CD14-positive monocyte (primary cell): ENCODE measurements around the gene HSBP1L1. TPM values are rescaled to one million over a fixed set of nuclear protein-coding genes. Genes with fewer than 3 reads are reported as not detected.

Source experiments
- DNase-seq, 3 donors: peaks; one replicate each; pipeline ENCODE4 v3.0.0-alpha.2; 2011 to 2022
- H2AFZ ChIP-seq: 2 replicates; pipeline ENCODE4 v1.6.0; 2012; ENCODE audit warnings: mild to moderate bottlenecking, low read depth, low read length, inconsistent platforms; ENCODE audit not compliant: insufficient read depth, poor library complexity, severe bottlenecking
- H3K27ac ChIP-seq, 2 donors: 1 replicate in 1 of 2; 2 replicates in 1 of 2; pipeline ENCODE4 v1.5.1; 2012 to 2013; ENCODE audit warnings: low read length in 2 of 2, control low read depth in 1 of 2, inconsistent platforms in 1 of 2, low read depth in 1 of 2, mild to moderate bottlenecking in 1 of 2
- H3K27me3 ChIP-seq, 2 donors: one replicate each; pipeline versions ENCODE4 v1.6.0 to v1.6.1; 2011 to 2013; ENCODE audit warnings: low read length in 2 of 2; ENCODE audit not compliant: control insufficient read depth in 2 of 2, insufficient read depth in 2 of 2
- H3K36me3 ChIP-seq, 2 donors: replicated peaks in 1 of 2; 1 replicate in 1 of 2; 2 replicates in 1 of 2; pipeline versions ENCODE4 v1.5.1 to v1.6.1; 2012 to 2013; ENCODE audit warnings: low read length in 2 of 2, control low read depth in 1 of 2, inconsistent platforms in 1 of 2, mild to moderate bottlenecking in 1 of 2; ENCODE audit not compliant: insufficient read depth in 2 of 2, control insufficient read depth in 1 of 2
- H3K4me1 ChIP-seq, 2 donors: 1 replicate in 1 of 2; 2 replicates in 1 of 2; pipeline versions ENCODE4 v1.5.1 to v1.6.1; 2012 to 2013; ENCODE audit warnings: low read length in 2 of 2, control low read depth in 1 of 2, inconsistent platforms in 1 of 2, mild to moderate bottlenecking in 1 of 2, moderate library complexity in 1 of 2; ENCODE audit not compliant: insufficient read depth in 2 of 2, control insufficient read depth in 1 of 2
- H3K4me2 ChIP-seq: replicated peaks from 2 replicates; pipeline ENCODE3; 2012; ENCODE audit warnings: low read length, moderate library complexity, mild to moderate bottlenecking; ENCODE audit not compliant: poor library complexity, severe bottlenecking; ENCODE audit errors: extremely low read depth
- H3K4me3 ChIP-seq, 3 experiments: fragments of 200-600 bp in 1 of 3; sonication (generic) in 1 of 3; replicated peaks in 1 of 3; 1 replicate in 2 of 3; 2 replicates in 1 of 3; pipeline ENCODE4 v1.5.1; 2011 to 2013; ENCODE audit warnings: low read length in 3 of 3, mild to moderate bottlenecking in 3 of 3, control low read depth in 2 of 3, low read depth in 2 of 3, inconsistent platforms in 1 of 3, moderate library complexity in 1 of 3
- H3K79me2 ChIP-seq: 2 replicates; pipeline ENCODE4 v1.6.0; 2012; ENCODE audit warnings: mild to moderate bottlenecking, control low read depth, inconsistent platforms, low read length, moderate library complexity; ENCODE audit not compliant: insufficient read depth
- H3K9ac ChIP-seq: 2 replicates; pipeline ENCODE4 v1.6.0; 2017; ENCODE audit warnings: low read length, mild to moderate bottlenecking; ENCODE audit not compliant: insufficient read depth, poor library complexity, severe bottlenecking
- H3K9me3 ChIP-seq, 2 donors: replicated peaks in 1 of 2; 1 replicate in 1 of 2; 2 replicates in 1 of 2; pipeline versions ENCODE4 v1.5.1 to v1.6.1; 2012 to 2013; ENCODE audit warnings: low read length in 2 of 2, control low read depth in 1 of 2; ENCODE audit not compliant: control insufficient read depth in 1 of 2, insufficient read depth in 1 of 2
- H4K20me1 ChIP-seq: 2 replicates; pipeline ENCODE4 v1.6.0; 2012; ENCODE audit warnings: mild to moderate bottlenecking, low read length, control low read depth, moderate library complexity; ENCODE audit not compliant: insufficient read depth
- H3K27ac Mint-ChIP-seq, 7 donors: one replicate each; pipeline ENCODE4 v1.8.0; 2020; ENCODE audit warnings: mild to moderate bottlenecking in 7 of 7, mixed read lengths in 7 of 7, moderate library complexity in 6 of 7, inconsistent platforms in 2 of 7
- H3K27me3 Mint-ChIP-seq, 3 donors: one replicate each; pipeline ENCODE4 v1.8.0; 2021 to 2022; ENCODE audit warnings: low read depth in 3 of 3, mild to moderate bottlenecking in 3 of 3, mixed read lengths in 3 of 3, moderate library complexity in 3 of 3, inconsistent platforms in 1 of 3
- H3K36me3 Mint-ChIP-seq, 2 donors: one replicate each; pipeline ENCODE4 v1.8.0; 2020; ENCODE audit warnings: mixed read lengths in 2 of 2, inconsistent platforms in 1 of 2, mild to moderate bottlenecking in 1 of 2
- H3K4me1 Mint-ChIP-seq: one replicate; pipeline ENCODE4 v1.8.0; 2020; ENCODE audit warnings: mild to moderate bottlenecking, mixed read lengths
- H3K4me3 Mint-ChIP-seq, 2 donors: one replicate each; pipeline ENCODE4 v1.8.0; 2020; ENCODE audit warnings: mild to moderate bottlenecking in 2 of 2, mixed read lengths in 2 of 2, moderate library complexity in 1 of 2
- H3K9me3 Mint-ChIP-seq, 7 donors: one replicate each; pipeline ENCODE4 v1.8.0; 2020 to 2022; ENCODE audit warnings: mixed read lengths in 7 of 7, mild to moderate bottlenecking in 6 of 7, moderate library complexity in 6 of 7, inconsistent platforms in 2 of 7
- WGBS: methylation state at CpG from one replicate; pipeline ENCODE4 v1.1.5; 2013; ENCODE audit warnings: missing lambda C conversion rate; ENCODE audit not compliant: insufficient coverage; 5-methylcytosine and 5-hydroxymethylcytosine counted together
- intact Hi-C, 2 donors: fragments of 100-400 bp; cut with micrococcal nuclease; formaldehyde crosslinking; loops; one replicate each; pipeline versions ENCODE4 v1.15.0 to v1.15.1; 2023
- polyA plus RNA-seq, 3 donors: library from polyadenylated mRNA; depleted of rRNA in 1 of 3; unstranded in 2 of 3; stranded (reverse) in 1 of 3; fragments of 300-500 nt in 2 of 3; fragments of >200 nt in 1 of 3; fragmentation: Illumina TruSeq in 2 of 3; gene quantifications; 1 replicate in 2 of 3; 2 replicates in 1 of 3; pipeline ENCODE4 v1.2.3, GENCODE V29; 2012 to 2021
- TF ChIP-seq, protein P1 (sequence below): fragments of 200-600 bp; IDR thresholded peaks from one replicate; pipeline ENCODE4 v1.8.0; 2022; ENCODE audit warnings: antibody characterized with exemption, mild to moderate bottlenecking

The HSBP1L1 gene
- polyA plus RNA-seq, 3 donors: 2.5 to 13.2 (median 10.8) TPM

GRCh38 chr18:79916128-79916494 lies 48.3 kb upstream of the HSBP1L1 start:
- H3K4me3 Mint-ChIP-seq: no peak overlapping the region
- no peak for DNase-seq
- intact Hi-C loops: no loop called here

GRCh38 chr18:79916546-79917168 lies 47.8 kb upstream of the HSBP1L1 start:
- intact Hi-C loops: no loop called here
- Mint-ChIP-seq H3K9me3 (peaks cover 35 to 62% (median 45%) of the 10 kb centered on the region in 7 donors), H3K27ac (peak overlapping the region in 2 of 7 donors; percentile 8 to 35), H3K4me1 (no peaks in the 10 kb centered on the region), H3K27me3 (peaks cover 0 to 1% (median 0%) of the 10 kb centered on the region in 3 donors), H3K4me3 (no peak overlapping the region), H3K36me3 (peaks cover 62 to 76% of the 10 kb centered on the region in 2 donors)
- no peak for DNase-seq
- H2AFZ ChIP-seq: no peak overlapping the region
- H3K27me3 ChIP-seq: no peaks in the 10 kb centered on the region
- H3K4me1 ChIP-seq: no peaks in the 10 kb centered on the region
- H3K79me2 ChIP-seq: peaks cover 25% of the 10 kb centered on the region
- peaks cover 44 to 60% of the 10 kb centered on the region in 2 donors for H3K9me3 ChIP-seq
- H3K9ac ChIP-seq: no peak overlapping the region
- over 99% methylated on average over 20 of the region's 24 CpGs for WGBS
- peaks cover 42% of the 10 kb centered on the region for H4K20me1 ChIP-seq
- H3K36me3 ChIP-seq: peaks cover 44 to 77% of the 10 kb centered on the region in 2 donors
- no peak overlapping the region for H3K27ac ChIP-seq
- no peak overlapping the region for H3K4me2 ChIP-seq
- TF ChIP-seq, protein P1, sequence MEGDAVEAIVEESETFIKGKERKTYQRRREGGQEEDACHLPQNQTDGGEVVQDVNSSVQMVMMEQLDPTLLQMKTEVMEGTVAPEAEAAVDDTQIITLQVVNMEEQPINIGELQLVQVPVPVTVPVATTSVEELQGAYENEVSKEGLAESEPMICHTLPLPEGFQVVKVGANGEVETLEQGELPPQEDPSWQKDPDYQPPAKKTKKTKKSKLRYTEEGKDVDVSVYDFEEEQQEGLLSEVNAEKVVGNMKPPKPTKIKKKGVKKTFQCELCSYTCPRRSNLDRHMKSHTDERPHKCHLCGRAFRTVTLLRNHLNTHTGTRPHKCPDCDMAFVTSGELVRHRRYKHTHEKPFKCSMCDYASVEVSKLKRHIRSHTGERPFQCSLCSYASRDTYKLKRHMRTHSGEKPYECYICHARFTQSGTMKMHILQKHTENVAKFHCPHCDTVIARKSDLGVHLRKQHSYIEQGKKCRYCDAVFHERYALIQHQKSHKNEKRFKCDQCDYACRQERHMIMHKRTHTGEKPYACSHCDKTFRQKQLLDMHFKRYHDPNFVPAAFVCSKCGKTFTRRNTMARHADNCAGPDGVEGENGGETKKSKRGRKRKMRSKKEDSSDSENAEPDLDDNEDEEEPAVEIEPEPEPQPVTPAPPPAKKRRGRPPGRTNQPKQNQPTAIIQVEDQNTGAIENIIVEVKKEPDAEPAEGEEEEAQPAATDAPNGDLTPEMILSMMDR: no peak
- no peak overlapping the region for H3K4me3 ChIP-seq

More at GRCh38 chr18:79916128-79916494, 48.3 kb upstream of the HSBP1L1 start:
- peaks cover 47% of the 10 kb centered on the region for H4K20me1 ChIP-seq
- H3K4me2 ChIP-seq: no peak overlapping the region
- Mint-ChIP-seq H3K27me3 (peaks cover 0 to 1% (median 0%) of the 10 kb centered on the region in 3 donors), H3K27ac (no peak overlapping the region), H3K4me1 (no peaks in the 10 kb centered on the region), H3K9me3 (peaks cover 35 to 62% (median 45%) of the 10 kb centered on the region in 7 donors), H3K36me3 (peaks cover 62 to 76% of the 10 kb centered on the region in 2 donors)
- H3K4me3 ChIP-seq: no peak overlapping the region
- H3K4me1 ChIP-seq: no peaks in the 10 kb centered on the region
- H3K27me3 ChIP-seq: no peaks in the 10 kb centered on the region
- peaks cover 44 to 64% of the 10 kb centered on the region in 2 donors for H3K9me3 ChIP-seq
- peaks cover 29% of the 10 kb centered on the region for H3K79me2 ChIP-seq
- no peak overlapping the region for H2AFZ ChIP-seq
- H3K9ac ChIP-seq: no peak overlapping the region
- H3K36me3 ChIP-seq: peaks cover 47 to 83% of the 10 kb centered on the region in 2 donors
- WGBS: 87% methylated on average over 9 of the region's 26 CpGs
- TF ChIP-seq, protein P1: no peak
- H3K27ac ChIP-seq: no peak overlapping the region
